ENCODE results near the gene CYP1A2. TPM values are rescaled to one million over a fixed set of nuclear protein-coding genes. Genes with fewer than 3 reads are reported as not detected.

Gene CYP1A2
- total and polyA plus RNA-seq, 2 donors (not counting 1 experiment from before 2014, with no cell fraction given), result not detected

GRCh38 chr15:74786551-74787165 lies 38.0 kb downstream of the CYP1A2 start:
- Histone ChIP-seq H3K9ac (ENCODE audit: low read length) (peak overlapping the region; percentile 65), H3K36me3 (replicated peaks in 1 of 2; ENCODE audit: control extremely low read depth in 1 of 2, control insufficient read depth in 1 of 2, extremely low read depth in 1 of 2, insufficient read depth in 2 of 2, low read length in 1 of 2) (peaks cover 0 to 18% of the 10 kb centered on the region in 2 experiments), H3K4me3 (ENCODE audit: control extremely low read depth in 1 of 5, extremely low read depth in 1 of 5, insufficient read depth in 1 of 5, low read depth in 2 of 5, low read length in 4 of 5) (peak overlapping the region; percentile 44 to 99 (median 86)), H2AFZ (ENCODE audit: insufficient read depth, low read depth, low read length, poor library complexity, severe bottlenecking) (no peak overlapping the region), H3K4me2 (replicated peaks; ENCODE audit: low read depth, low read length, poor library complexity, severe bottlenecking) (peak overlapping the region; percentile 91), H3K9me3 (ENCODE audit: control extremely low read depth in 1 of 3, control insufficient read depth in 2 of 3, insufficient read depth in 1 of 3, low read length in 2 of 3) (no peaks in the 10 kb centered on the region), H3K79me2 (ENCODE audit: control insufficient read depth, insufficient read depth, low read length) (peaks cover 76% of the 10 kb centered on the region), H3K27me3 (replicated peaks in 1 of 4; ENCODE audit: control extremely low read depth in 1 of 4, control insufficient read depth in 3 of 4, insufficient read depth in 4 of 4, low read length in 3 of 4) (no peaks in the 10 kb centered on the region), H4K20me1 (ENCODE audit: control insufficient read depth, insufficient read depth, low read length, poor library complexity, severe bottlenecking) (peaks cover 24% of the 10 kb centered on the region), H3K27ac (ENCODE audit: low read length in 2 of 2) (peak overlapping the region; percentile 90 to 93), H3K4me1 (ENCODE audit: control insufficient read depth in 2 of 2, insufficient read depth in 2 of 2, low read length in 2 of 2) (peaks cover 53 to 84% of the 10 kb centered on the region in 2 donors)
- Mint-ChIP-seq H3K9me3 (ENCODE audit: insufficient read depth) (no peaks in the 10 kb centered on the region), H3K4me1 (peaks cover 86% of the 10 kb centered on the region), H3K4me3 (peak overlapping the region; percentile 93), H3K27ac (peak overlapping the region; percentile 99), H3K27me3 (no peaks in the 10 kb centered on the region)
- ATAC-seq (ENCODE audit: low read depth) (no peak), DNase-seq (peak; percentile 55)
- intact Hi-C loops (cut with micrococcal nuclease), result loop anchor here (1.0 to 10.0 kb wide), 8 partner anchors 9 to 666 kb away; partner anchors contain the start of genes ARID3B, SEMA7A, SIN3A and ULK3
- 0% methylated on average over 2 of the region's 7 CpGs for WGBS (ENCODE audit: insufficient coverage)
- ChIA-PET CTCF (interaction anchor here (0.5 to 37.1 kb wide), 14 partner anchors 7 to 665 kb away, joined by 3 to 2548 read pairs (median 6); partner anchors contain the start of genes CSK, LMAN1L, SIN3A and ULK3), POLR2A (interaction anchor here (0.6 to 15.8 kb wide), 7 partner anchors 9 to 383 kb away, joined by 4 to 572 read pairs (median 8); partner anchors contain the start of genes ARID3B, CLK3 and CSK)
- TF ChIP-seq CTCF (IDR thresholded peaks at IDR 0.05), result no peak
- no peak for TF ChIP-seq EZH2 (IDR thresholded peaks at IDR 0.05; ENCODE audit: borderline replicate concordance, insufficient read depth, low read depth, low read length, poor library complexity, severe bottlenecking)
